HTERT RPE-1 (cell line): Measurements from ENCODE around the gene APC2.

Experiments
- in situ Hi-C: fragments of 300-500 bp; cut with MboI; formaldehyde crosslinking; loops from 4 replicates; pipeline ENCODE4 v1.14.3; 2020; ENCODE audit warnings: low sequenced_read_pairs

APC2 gene

GRCh38 chr19:1445185-1445931, 4.6 kb upstream of the APC2 start:
- in situ Hi-C loops = no loop called here

- in situ Hi-C loops = no loop called here
These were observed 3.8 kb upstream of the APC2 start for GRCh38 chr19:1445932-1446712.

- in situ Hi-C loops = no loop called here
These were observed 3.0 kb upstream of the APC2 start for GRCh38 chr19:1446713-1447481.

- in situ Hi-C loops = no loop called here
These were observed 2.4 kb upstream of the APC2 start for GRCh38 chr19:1447504-1447903.

GRCh38 chr19:1447944-1448343, 2.0 kb upstream of the APC2 start:
- in situ Hi-C loops = no loop called here

GRCh38 chr19:1450735-1451731, 1.1 kb downstream of the APC2 start:
- in situ Hi-C loops = no loop called here

- in situ Hi-C loops = no loop called here
These were observed 2.2 kb downstream of the APC2 start for GRCh38 chr19:1451916-1452801.

GRCh38 chr19:1452802-1453524, 3.0 kb downstream of the APC2 start:
- in situ Hi-C loops = no loop called here

- in situ Hi-C loops = no loop called here
These were observed 3.8 kb downstream of the APC2 start for GRCh38 chr19:1453525-1454364.

- in situ Hi-C loops = no loop called here
These were observed 5.0 kb downstream of the APC2 start for GRCh38 chr19:1455002-1455335.

GRCh38 chr19:1455336-1456120, 5.6 kb downstream of the APC2 start:
- in situ Hi-C loops = no loop called here

- in situ Hi-C loops = no loop called here
These were observed 6.4 kb downstream of the APC2 start for GRCh38 chr19:1456121-1456900.

- in situ Hi-C loops = no loop called here
These were observed 7.3 kb downstream of the APC2 start for GRCh38 chr19:1457031-1457739.

- in situ Hi-C loops = no loop called here
These were observed 8.0 kb downstream of the APC2 start for GRCh38 chr19:1457892-1458291.

GRCh38 chr19:1459479-1459878, 9.6 kb downstream of the APC2 start:
- in situ Hi-C loops = no loop called here
